Measurements from ENCODE around the gene EPB41L2.

Gene EPB41L2

GRCh38 chr6:131058236-131058635 is 4.8 kb downstream of the EPB41L2 start:
- DNase-seq (ENCODE audit: low read depth), result no peak
- TF ChIP-seq CTCF (IDR thresholded peaks at IDR 0.05; ENCODE audit: control insufficient read depth, insufficient read depth, low read depth, low read length, missing control alignments), result no peak

GRCh38 chr6:131054392-131055250 is 8.4 kb downstream of the EPB41L2 start:
- no peak overlapping the region for H3K4me3 ChIP-seq (ENCODE audit: control insufficient read depth, low read depth, low read length)
- TF ChIP-seq CTCF (IDR thresholded peaks at IDR 0.05; ENCODE audit: control insufficient read depth, insufficient read depth, low read depth, low read length, missing control alignments), result no peak
- no peak for DNase-seq (ENCODE audit: low read depth)

More at GRCh38 chr6:131058236-131058635, 4.8 kb downstream of the EPB41L2 start:
- H3K4me3 ChIP-seq (ENCODE audit: control insufficient read depth, low read depth, low read length), result no peak overlapping the region

GRCh38 chr6:131053546-131054240 is 9.4 kb downstream of the EPB41L2 start:
- no peak for DNase-seq (ENCODE audit: low read depth)
- H3K4me3 ChIP-seq (ENCODE audit: control insufficient read depth, low read depth, low read length), result no peak overlapping the region
- no peak for TF ChIP-seq CTCF (IDR thresholded peaks at IDR 0.05; ENCODE audit: control insufficient read depth, insufficient read depth, low read depth, low read length, missing control alignments)

- no peak for TF ChIP-seq CTCF (IDR thresholded peaks at IDR 0.05; ENCODE audit: control insufficient read depth, insufficient read depth, low read depth, low read length, missing control alignments)
- no peak for DNase-seq (ENCODE audit: low read depth)
- no peak overlapping the region for H3K4me3 ChIP-seq (ENCODE audit: control insufficient read depth, low read depth, low read length)
Measured at GRCh38 chr6:131052181-131052580, 10.9 kb downstream of the EPB41L2 start.

GRCh38 chr6:131051341-131051740 is 11.7 kb downstream of the EPB41L2 start:
- no peak for TF ChIP-seq CTCF (IDR thresholded peaks at IDR 0.05; ENCODE audit: control insufficient read depth, insufficient read depth, low read depth, low read length, missing control alignments)
- H3K4me3 ChIP-seq (ENCODE audit: control insufficient read depth, low read depth, low read length), result no peak overlapping the region
- DNase-seq (ENCODE audit: low read depth), result no peak

- DNase-seq (ENCODE audit: low read depth), result no peak
- TF ChIP-seq CTCF (IDR thresholded peaks at IDR 0.05; ENCODE audit: control insufficient read depth, insufficient read depth, low read depth, low read length, missing control alignments), result no peak
- H3K4me3 ChIP-seq (ENCODE audit: control insufficient read depth, low read depth, low read length), result no peak overlapping the region
Measured at GRCh38 chr6:131049608-131050007, 13.4 kb downstream of the EPB41L2 start.

Measured in AG09309 (cell line).